ENCODE data around the gene MORN3.

MORN3 gene

GRCh38 chr12:121610239-121611149 lies 59.0 kb downstream of the MORN3 start:
- DNase-seq (ENCODE audit: low read depth in 2 of 2), result peak; percentile 55 to 56
- no peak for TF ChIP-seq CTCF (IDR thresholded peaks at IDR 0.05; ENCODE audit: low read depth, low read length)
- H3K4me3 ChIP-seq (replicated peaks in 1 of 2; ENCODE audit: low read depth in 2 of 2, low read length in 2 of 2), result no peak overlapping the region

GRCh38 chr12:121608301-121608700 lies 61.2 kb downstream of the MORN3 start:
- H3K4me3 ChIP-seq (replicated peaks in 1 of 2; ENCODE audit: low read depth in 2 of 2, low read length in 2 of 2), result no peak overlapping the region
- no peak for DNase-seq (ENCODE audit: low read depth in 2 of 2)
- no peak for TF ChIP-seq CTCF (IDR thresholded peaks at IDR 0.05; ENCODE audit: low read depth, low read length)

- DNase-seq (ENCODE audit: low read depth in 2 of 2), result no peak
- TF ChIP-seq CTCF (IDR thresholded peaks at IDR 0.05; ENCODE audit: low read depth, low read length), result no peak
- no peak overlapping the region for H3K4me3 ChIP-seq (replicated peaks in 1 of 2; ENCODE audit: low read depth in 2 of 2, low read length in 2 of 2)
Measured at GRCh38 chr12:121603581-121603980, 65.9 kb downstream of the MORN3 start.

- DNase-seq (ENCODE audit: low read depth in 2 of 2), result no peak
- no peak overlapping the region for H3K4me3 ChIP-seq (replicated peaks in 1 of 2; ENCODE audit: low read depth in 2 of 2, low read length in 2 of 2)
- no peak for TF ChIP-seq CTCF (IDR thresholded peaks at IDR 0.05; ENCODE audit: low read depth, low read length)
Measured at GRCh38 chr12:121602766-121603165, 66.7 kb downstream of the MORN3 start.

GRCh38 chr12:121600702-121601336 lies 68.6 kb downstream of the MORN3 start:
- no peak overlapping the region for H3K4me3 ChIP-seq (replicated peaks in 1 of 2; ENCODE audit: low read depth in 2 of 2, low read length in 2 of 2)
- no peak for DNase-seq (ENCODE audit: low read depth in 2 of 2)
- no peak for TF ChIP-seq CTCF (IDR thresholded peaks at IDR 0.05; ENCODE audit: low read depth, low read length)

Measured in cardiac fibroblast (primary cell).